Fibroblast of peridontal ligament (primary cell): ENCODE results near the gene NGDN.

Experiments
- DNase-seq: peaks from one replicate; pipeline ENCODE4 v3.0.0-alpha.2; 2010; ENCODE audit errors: extremely low read depth

NGDN gene

DNA sequence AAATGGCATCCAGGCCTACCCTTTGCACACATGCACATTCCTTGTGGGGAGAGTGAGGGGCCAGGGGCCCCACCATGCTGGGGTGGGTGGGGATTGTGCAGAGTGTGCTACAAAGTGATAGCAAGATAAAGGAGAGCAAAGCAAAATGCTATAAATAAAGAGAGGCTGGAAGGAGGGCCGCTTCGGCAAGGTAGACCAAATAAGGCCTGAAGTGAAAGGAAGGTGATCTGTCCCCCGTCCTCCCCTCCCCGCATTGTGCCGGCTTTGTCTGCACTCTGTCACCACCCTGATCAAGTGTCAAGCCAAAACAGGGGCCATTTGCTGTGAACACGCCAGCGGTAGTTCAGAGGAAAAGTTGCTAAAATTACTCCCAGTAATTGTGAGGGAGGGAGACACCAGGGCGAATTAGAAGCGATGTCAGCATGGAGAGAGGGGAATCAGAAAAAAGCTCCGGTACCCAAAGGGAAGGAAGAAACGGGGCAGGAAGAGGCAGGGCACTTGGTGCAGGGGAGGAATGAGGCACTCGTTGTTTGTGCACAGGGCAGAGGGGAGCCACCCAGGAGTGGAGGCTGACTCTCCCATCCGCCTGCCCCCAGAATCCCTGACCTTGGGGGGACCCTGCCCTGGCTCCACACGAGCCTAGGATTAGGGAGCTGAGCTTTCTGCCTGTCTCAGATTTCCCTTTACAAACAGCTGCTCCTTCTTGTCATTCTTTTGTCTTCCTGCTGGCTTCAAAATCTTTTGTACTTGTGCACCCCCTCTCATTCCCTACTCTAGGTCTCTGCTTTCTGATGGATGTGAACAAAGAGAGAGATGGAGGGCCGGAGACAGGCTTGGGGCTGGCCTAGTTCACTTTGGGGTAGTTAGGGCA, 31.2 kb upstream of the NGDN start:
- DNase-seq, result no peak

DNA sequence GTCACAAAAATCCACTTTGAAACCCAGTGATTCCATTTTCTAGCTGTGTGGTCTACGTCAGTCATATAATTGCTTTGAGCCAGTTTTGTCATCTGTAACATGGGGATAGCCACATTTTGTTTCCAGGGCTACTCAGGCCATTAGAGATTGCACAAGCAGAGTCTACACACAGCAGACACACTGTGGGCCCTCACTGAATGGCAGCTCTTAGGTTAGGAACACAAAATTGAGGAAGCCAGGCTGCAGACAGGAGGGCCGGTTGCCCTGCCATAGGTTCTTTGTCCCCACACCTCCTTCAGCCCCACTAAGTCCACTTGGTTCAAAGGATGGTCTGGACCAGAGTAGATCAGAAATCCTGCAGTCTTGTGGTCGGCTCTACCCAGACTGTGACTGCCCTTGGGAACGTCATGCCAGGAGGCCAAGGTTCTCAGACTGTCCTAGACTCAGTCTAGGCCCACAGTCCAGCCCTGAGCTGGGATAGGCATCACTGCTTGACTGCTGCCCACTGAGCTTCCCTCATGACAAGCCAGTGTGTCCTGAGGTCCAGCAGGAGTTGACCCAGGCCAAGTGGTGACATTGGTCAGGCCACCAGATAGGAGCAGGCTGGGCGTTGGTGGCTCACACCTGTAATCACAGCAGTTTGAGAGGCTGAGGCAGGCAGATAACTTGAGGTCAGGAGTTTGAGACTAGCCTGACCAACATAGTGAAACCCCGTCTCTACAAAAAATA, 30.2 kb upstream of the NGDN start:
- no peak for DNase-seq

DNA sequence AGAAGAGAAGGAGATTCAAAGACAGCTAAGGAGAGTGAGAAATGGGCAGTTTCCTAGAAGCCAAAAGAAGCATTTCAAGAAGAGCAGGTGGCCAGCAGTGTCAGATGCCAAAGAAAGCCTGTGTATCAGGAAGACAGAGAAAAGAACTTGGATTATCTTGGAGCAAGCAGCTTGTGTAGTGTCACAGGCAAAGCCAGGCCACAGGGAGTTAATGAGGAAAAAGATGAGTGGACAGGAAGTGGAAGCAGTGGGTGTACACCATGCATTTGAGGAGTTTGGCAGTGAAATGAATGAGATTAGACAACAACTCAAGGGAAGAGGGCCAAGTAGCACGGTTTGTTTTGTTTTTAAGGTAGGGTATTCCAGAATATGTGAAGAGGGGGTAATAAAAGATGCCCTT, 28.4 kb upstream of the NGDN start:
- DNase-seq, result no peak

DNA sequence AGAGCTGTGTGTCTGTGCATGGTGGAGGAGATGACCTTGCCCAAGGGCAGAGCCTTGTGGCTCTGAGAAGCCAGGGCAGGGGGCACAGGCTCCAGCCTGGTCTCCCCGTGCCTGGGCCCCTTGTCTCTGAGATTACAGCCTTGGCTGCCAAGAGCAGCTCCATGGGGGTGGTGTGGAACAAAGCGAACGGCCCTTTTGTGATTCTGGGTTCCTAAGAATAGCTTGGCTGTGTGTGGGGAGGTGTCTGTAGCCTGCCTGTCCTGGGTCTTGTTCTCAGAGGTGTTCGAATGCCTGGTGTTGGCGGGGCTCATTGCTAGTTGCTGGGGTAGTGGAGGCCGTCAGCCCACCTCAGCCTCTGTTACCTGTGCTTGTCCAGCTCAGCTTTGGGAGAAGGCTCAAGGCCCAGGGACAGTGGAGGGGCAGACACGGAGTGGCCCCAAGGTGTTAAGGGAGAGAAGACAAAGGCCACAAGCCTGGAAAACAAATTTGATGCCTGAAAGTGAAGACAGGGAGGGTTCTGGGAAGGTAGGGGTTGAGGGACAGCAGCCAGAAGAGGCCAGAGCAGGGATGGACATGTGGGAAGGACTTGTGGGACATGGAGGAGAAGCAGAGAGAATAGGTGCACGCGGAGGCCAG, 26.7 kb upstream of the NGDN start:
- no peak for DNase-seq

DNA sequence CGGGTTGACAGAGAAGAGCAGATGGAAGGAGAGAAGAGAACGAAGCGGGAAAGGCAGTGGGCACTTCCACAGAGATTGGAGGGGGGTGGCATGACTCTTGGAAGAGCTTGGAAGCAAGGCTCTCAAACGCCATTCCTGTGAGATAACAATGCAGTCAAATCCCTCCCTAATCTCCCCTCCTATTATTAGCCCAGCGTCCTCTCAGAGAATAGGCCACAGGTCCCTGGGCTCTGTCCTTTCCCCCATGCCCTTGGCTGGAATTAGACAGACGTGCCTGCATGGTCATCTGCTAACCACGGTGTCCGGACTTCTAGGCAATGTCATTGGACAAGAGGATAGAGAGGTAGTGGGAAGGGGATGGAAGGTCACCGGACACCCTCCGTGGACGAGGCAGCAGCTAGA, 26.1 kb upstream of the NGDN start:
- no peak for DNase-seq

DNA sequence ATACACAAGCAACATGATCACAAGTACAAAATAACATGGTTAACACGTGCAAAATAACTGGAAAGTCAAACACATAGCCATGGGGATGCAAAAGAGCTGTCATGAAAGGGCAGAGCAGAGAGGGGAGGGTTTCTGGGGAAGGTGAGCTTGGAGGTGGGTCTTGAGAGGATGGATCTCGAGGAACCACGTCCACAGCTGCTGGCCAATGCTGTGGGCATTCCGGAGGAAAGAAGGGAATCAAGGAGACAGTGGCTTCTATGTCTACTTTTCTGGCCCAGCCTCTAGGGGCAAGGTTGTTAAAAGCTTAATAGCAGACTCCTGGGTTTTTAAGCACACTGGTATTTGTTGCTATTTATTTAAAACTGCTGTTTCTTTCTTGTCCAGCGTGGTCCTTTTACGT, 25.6 kb upstream of the NGDN start:
- DNase-seq, result no peak

DNA sequence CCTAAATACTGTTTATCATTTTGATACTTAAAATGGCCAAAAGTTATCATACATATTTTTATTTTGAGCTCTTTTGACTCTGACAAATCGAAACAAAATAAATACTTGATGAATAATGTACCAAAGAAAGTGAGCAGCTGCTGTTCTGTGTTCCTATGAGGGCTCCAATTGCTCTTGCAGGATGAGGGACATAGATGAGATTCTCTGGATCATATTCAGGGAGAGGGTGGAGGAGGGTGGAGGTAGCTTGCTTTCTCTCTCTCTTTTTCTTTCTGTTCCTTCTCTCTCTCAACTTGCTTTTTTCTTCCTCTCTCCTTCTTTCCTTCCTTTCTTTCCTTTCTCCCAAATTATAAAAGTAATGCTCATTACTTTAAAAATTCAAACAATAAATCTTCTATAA, 25.2 kb upstream of the NGDN start:
- no peak for DNase-seq

DNA sequence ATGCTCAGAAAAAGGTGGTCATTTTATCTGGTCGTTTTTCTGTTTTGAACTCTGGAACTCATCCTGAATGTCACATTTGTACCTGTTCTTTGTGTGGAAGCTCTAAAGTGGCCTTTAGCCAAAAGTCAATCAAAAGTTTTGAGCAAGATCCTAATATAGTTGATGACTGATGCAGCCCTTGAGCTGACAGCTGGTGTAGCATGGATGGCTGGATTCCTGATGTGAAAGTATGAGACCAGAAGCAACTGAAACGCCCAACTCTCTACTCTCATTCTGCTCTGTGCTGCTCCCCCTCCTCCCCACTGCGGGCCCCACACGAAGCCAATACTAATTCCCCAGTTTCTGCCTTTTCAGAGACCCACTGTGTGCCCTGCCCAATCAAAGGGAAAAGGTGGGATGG, 23.7 kb upstream of the NGDN start:
- DNase-seq, result no peak

DNA sequence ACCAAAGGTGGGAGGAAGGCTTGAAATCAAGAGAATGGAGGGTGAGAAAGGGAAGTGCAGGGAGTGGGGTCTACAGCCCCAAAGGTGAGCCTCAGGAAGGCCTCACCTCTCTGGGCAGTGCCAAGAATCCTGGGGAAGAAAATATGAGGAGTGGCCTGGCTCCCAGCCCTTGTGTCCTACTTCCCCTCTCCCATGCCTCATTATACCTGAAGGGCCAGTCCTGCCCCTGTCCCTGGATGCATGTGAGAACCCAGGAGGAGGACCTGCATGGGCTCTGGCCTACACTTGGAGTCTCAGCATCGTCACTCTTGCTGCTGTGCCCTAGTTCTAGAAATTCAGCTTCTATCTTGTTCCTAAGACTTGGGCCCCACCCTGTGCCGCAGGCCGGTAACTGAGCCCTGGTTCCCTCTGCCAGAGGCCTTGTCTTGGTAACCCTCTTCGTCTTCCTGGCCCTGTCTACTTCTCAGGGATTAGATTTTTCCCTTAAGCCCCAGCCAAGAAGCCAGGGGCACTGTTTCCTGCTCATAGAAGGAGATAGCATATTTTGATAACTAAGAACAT, 23.1 kb upstream of the NGDN start:
- no peak for DNase-seq

DNA sequence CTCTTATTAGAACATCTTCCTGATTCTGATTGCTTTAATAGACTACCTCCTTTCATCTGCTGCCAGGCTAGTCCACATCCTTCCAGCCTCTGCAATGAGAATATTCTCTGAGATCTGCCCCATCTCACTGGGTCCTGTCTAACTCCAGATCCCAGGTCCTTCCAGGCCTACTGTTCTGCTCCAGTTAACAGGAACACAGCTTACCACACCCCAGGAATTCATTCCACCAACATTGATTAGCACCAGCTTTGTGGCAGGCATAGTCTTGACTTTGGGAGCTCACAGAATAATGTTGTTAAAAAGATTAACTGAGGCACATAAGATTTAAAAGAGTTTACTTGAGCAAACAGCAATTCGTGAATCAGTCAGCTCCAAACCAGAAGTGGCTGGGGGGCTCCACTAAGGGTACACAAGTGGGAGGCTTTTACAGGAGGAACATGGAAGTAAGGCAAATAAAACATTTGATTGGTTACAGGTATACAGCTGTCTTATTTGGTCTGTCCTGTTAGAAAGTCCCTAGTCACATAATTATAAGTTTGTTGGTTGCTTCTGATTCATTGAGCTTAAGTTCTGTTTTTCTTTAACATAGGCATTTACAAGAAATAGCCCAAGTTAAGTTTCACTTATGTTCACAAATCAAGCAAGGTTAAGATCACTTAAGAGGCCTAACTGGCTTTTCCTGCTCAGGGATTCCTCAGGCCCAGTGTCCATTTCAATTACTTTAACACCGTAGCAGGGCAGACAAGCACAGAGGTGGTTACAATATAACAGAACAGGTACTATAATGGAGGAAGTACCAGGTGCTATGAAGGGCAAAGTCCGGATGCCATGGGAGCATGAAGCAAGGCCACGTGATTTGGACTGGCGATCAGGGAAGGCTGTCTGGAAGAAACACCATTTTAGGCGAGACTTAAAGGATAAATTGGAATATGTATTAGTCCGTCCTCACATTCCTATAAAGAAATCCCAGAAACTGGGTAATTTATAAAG, 21.8 kb upstream of the NGDN start:
- no peak for DNase-seq

DNA sequence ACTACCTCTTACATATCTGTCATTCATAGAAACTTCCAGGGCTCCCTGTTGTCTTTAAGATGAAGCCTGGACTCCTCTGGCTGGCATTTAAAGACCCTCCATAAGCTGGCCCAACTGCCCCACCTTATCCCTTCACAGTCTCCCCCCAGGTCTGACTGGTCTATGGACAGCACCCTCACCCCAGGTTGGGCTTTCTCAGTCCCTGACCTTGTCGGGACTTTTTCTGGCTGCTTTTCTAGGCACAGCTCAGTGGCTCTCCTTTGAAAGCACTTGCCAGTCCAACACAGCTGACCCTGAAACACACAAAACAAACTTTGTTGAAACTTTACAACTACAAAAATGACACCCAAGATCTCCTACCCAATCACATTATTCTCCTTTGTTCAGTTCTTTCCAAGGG, 20.2 kb upstream of the NGDN start:
- no peak for DNase-seq

DNA sequence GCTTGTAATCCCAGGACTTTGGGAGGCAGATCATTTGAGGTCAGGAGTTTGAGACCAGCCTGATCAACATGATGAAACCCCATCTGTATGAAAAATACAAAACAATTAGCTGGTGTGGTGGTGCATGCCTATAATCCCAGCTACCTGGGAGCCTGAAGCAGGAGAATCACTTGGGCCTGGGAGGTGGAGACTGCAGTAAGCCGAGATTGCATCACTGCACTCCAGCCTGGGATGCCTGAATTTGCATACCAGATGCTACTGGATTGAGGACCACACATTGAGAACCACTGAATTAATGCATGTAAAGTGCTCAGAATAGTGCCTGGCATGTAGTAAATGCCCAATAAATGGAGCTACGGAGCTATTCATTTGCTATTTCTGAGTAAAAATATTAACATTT, 19.1 kb upstream of the NGDN start:
- DNase-seq, result no peak

DNA sequence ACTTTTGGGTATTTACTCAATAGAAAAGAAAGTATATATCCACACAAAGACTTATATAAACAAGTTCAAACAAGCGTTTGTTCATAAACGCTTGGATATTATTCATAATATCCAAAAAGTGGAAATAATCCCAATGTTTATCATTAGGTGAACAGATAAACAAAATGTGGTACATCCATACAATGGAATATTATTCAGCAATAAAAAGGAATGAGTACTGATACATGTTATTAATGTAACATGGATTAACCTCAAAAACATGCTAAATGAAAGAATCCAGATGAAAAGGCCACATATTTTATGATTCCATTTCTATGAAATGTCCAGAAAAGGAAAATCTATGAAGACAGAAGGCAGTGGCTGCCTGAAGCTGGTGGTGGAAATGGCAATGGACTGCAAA, 17.3 kb upstream of the NGDN start:
- DNase-seq, result no peak

DNA sequence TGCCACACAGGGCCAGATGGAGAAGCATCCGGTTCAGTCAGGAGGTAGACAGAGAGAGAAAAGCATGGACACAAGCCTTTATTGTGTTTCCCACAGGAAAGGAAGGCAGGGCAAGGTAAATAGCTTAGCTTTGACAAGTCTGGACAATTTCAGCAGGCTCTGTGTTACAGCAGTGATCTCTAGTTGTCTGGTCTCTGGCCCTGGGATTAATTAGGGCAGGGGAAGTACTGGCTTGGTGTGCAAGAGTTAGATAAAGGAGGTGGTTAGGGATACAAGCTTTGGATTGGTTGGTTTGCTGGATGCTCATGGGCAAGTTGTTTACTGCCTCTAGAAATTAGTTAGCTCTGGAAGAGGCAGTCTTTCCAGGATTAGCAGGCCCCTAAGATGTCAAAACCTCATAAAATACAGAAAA, 15.1 kb upstream of the NGDN start:
- DNase-seq, result no peak

DNA sequence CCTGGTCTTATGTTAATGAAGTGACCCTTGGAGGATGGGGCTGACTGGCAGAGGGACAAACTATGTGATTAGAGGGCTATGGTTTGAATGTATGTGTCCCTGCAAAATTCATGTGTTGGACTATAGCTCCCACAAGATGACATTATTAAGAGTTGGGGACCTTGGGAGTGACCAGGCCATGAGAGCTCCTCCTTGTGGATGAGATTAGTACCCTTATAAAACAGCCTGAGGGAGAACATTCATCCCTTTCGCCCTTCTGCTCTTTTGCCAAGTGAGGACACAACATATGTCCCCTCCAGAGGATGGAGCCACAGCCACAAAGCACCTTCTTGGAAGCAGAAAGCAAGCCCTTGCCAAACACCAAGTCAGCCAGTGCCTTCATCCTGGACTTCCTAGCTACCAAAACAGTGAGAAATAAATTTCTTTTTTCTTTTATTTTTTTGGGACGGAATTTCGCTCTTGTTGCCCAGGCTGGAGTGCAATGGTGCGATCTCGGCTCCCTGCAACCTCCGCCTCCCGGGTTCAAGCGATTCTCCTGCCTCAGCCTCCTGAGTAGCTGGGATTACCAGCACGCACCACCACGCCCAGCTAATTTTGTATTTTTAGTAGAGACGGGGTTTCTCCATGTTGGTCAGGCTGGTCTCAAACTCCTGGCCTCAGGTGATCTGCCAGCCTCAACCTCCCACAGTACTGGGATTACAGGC, 12.5 kb upstream of the NGDN start:
- peak; percentile 8 for DNase-seq

DNA sequence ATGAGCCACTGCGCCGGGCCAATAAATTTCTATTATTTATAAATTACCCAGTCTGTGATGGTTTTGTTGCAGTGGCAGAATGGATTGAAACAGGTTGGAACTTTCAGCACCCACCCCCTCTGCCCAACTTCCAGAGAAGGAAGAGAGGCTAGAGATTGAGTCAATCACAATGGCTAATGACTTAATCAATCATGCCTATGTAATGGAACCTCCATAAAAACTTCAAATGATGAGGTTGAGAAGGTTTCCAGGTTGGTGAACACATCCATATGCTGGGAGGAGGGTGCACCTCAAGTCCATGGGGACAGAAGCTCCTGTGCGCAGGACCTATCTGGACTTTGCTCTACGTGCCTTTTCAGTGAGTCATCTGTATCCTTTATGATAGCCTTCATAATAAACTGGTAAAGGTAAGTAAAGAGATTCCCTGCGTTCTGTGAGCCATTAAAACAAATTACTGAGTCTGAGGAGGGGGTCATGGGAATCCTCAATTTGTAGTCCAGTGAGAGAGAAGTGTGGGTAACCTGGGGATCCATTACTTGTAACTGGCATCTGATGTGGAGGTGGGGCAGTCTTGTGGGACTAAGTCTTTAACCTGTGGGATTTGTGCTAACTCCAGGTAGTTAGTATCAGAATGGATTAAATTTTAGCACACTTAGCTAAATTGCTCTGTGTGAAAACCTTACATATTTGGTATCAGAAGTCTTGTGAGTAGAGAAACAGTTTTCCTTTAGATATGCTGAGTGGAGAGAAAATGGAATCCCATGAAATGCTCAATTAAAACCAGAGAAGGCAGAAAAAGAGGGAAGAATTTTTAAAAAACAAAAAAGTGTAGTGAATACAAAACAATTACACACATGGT, 11.7 kb upstream of the NGDN start:
- no peak for DNase-seq

DNA sequence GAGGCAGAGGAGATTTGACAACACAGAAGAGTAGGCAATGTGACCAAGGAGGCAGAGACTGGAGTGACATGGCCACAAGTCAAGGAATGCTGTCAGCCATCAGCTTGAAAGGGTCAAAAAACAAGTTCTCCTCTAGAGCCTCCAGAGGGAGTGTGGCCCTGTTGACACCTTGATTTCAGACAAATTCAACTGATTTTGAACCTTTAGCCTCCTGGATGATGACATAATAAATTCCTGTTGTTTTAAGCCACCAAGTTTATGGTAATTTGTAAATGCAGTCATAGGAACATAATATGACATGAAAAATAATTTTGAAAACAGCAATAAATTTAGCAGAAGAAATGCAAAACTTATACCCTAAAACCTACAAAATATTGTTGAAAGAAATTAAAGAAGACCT, 8.5 kb upstream of the NGDN start:
- no peak for DNase-seq

DNA sequence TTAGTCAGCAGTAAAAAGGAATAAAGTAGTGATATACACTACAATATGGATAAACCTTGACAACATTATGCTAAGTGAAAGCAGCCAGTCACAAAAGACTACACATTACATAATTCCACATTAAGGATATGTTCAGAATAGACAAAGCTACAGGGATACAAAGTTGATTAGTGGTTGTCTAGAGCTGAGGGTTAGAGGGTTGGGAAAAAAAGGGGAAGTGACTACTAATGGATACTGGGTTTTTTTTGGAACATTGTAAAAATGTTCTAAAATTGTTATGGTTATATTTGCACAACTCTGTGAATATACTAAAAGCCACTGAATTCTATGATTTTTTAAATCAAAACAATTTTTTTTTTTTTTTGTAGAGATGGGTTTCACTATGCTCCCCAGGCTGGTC, 4.8 kb upstream of the NGDN start:
- no peak for DNase-seq

DNA sequence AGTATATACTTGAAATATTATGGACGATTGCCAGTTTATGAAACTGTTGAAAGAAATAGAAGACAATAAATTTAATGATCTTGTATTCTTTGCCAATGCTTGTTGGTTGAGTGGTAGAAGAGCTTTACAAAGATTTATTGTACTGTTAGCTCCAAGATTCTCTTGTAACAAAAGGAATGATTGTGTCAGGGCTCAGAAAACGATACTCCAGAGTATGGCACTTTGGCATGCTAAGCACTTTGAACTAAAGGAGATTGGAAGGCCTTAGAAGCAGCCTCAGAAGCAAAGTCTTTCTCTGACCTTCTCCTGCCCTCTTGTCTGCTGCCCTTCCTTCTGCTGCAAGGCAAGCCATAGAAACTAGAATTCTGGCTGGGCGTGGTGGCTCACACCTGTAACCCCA, 4.2 kb upstream of the NGDN start:
- no peak for DNase-seq

DNA sequence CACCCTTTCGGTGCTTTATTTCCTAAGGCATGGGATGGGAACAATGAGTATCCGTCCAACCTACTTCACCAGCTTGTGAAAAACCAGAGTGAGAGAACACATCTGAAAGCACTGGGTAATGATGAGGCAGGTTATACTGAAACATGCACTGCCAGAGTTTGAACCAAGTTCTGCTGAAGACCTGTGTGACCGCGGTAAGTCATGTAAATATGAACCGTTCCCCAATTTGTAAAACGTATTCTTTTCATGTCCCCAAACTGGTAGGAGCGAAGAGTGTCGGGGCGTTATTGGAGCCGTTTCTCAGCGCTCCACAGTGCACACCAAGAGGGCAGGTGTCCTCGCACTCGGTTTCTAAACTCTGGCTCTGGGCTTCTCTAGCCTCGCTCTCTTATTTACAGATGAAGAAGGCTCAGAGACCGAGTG, 788 bp upstream of the NGDN start:
- DNase-seq, result peak; percentile 7
